Gastroesophageal sphincter (tissue), 4 donors: ENCODE data around the gene EMILIN1. TPM values are rescaled to one million over a fixed set of nuclear protein-coding genes. Genes with fewer than 3 reads are reported as not detected.

Experiments
- ATAC-seq: fragments of 150-250 bp; one replicate; pipeline ENCODE4 v1.9.1; 2016; ENCODE audit warnings: mild to moderate bottlenecking, moderate library complexity
- H3K27ac ChIP-seq, 4 donors: fragments of 200-600 bp; sonication (generic) in 3 of 4; 1 replicate in 3 of 4; 2 replicates in 1 of 4; pipeline ENCODE4 v1.5.1; 2016 to 2019
- H3K27me3 ChIP-seq: fragments of 200-600 bp; sonication (generic); one replicate; pipeline ENCODE4 v1.5.1; 2019
- H3K36me3 ChIP-seq, 2 donors: fragments of 200-600 bp; sonication (generic); one replicate each; pipeline ENCODE4 v1.5.1; 2019; ENCODE audit warnings: control low read depth in 1 of 2
- H3K4me1 ChIP-seq, 3 donors: fragments of 200-600 bp; sonication (generic); 1 replicate in 2 of 3; 2 replicates in 1 of 3; pipeline ENCODE4 v1.5.1; 2016 to 2019; ENCODE audit warnings: control low read depth in 2 of 3
- H3K4me3 ChIP-seq, 2 donors: fragments of 200-600 bp; sonication (generic); one replicate each; pipeline ENCODE4 v1.5.1; 2019; ENCODE audit warnings: mild to moderate bottlenecking in 1 of 2, moderate library complexity in 1 of 2
- H3K9me3 ChIP-seq, 3 donors: fragments of 200-600 bp; sonication (generic); one replicate each; pipeline ENCODE4 v1.5.1; 2017 to 2019; ENCODE audit warnings: control low read depth in 2 of 3
- CTCF ChIP-seq, 4 experiments: fragments of 200-600 bp in 2 of 4; fragments of 450-650 bp in 2 of 4; sonication (generic) in 1 of 4; IDR thresholded peaks; one replicate each; pipeline ENCODE4 v1.5.1; 2017 to 2019; ENCODE audit warnings: antibody characterized with exemption in 4 of 4, mild to moderate bottlenecking in 2 of 4, moderate library complexity in 2 of 4
- EP300 ChIP-seq: sonication (generic); formaldehyde crosslinking; IDR thresholded peaks from one replicate; pipeline ENCODE4 v1.6.1; 2017; ENCODE audit warnings: antibody characterized with exemption, mild to moderate bottlenecking
- POLR2A ChIP-seq, 2 donors: fragments of 450-650 bp; IDR thresholded peaks; one replicate each; pipeline ENCODE4 v1.6.1; 2017; ENCODE audit warnings: antibody characterized with exemption in 2 of 2, mild to moderate bottlenecking in 2 of 2, moderate library complexity in 1 of 2
- POLR2AphosphoS5 ChIP-seq: sonication (generic); formaldehyde crosslinking; IDR thresholded peaks from one replicate; pipeline ENCODE4 v1.6.1; 2017; ENCODE audit warnings: antibody characterized with exemption
- WGBS, 2 donors: methylation state at CpG; one replicate each; pipeline ENCODE4 v1.1.5; 2018; ENCODE audit warnings: low coverage in 1 of 2; 5-methylcytosine and 5-hydroxymethylcytosine counted together
- total RNA-seq, 4 donors: library from RNA; depleted of rRNA; stranded (reverse); fragments of >200 nt; gene quantifications; one replicate each; pipeline ENCODE4 v1.1.0, GENCODE V29; 2016

Gene EMILIN1
- total RNA-seq, 4 donors from 2014 or later, result 94.1 to 257 (median 174) TPM

GRCh38 chr2:27123302-27124150 lies 45.1 kb downstream of the EMILIN1 start, which contains the start of gene ABHD1:
Gene ABHD1, plus strand, starts transcription at chr2:27123815. Its CDS starts 134 bp downstream, at chr2:27123949.
- WGBS, 2 donors, result 6 to 7% methylated on average over 16 to 19 of the region's 47 CpGs
- no peaks in the 10 kb centered on the region for H3K36me3 ChIP-seq
- H3K4me3 ChIP-seq, result peak within 1 kb of the TSS; percentile 44 to 69
- ATAC-seq, result peak; percentile 81
- no peaks in the 10 kb centered on the region for H3K9me3 ChIP-seq
- peaks cover 13% of the 10 kb centered on the region for H3K27me3 ChIP-seq
- peaks cover 0 to 21% (median 2%) of the 10 kb centered on the region in 3 donors for H3K4me1 ChIP-seq
- H3K27ac ChIP-seq, result peak within 1 kb of the TSS in 3 of 4 donors; percentile 27 to 62 (median 55)
- TF ChIP-seq POLR2AphosphoS5 (no peak), CTCF (IDR thresholded peaks at IDR 0.05) (peak in 1 of 4 experiments; percentile 27), POLR2A (IDR thresholded peaks at IDR 0.05) (peak in 1 of 2 donors; percentile 30), EP300 (no peak)

GRCh38 chr2:27125104-27125503 lies 46.7 kb downstream of the EMILIN1 start:
- 75 to 100% methylated on average over 1 to 3 of the region's 3 CpGs for WGBS, 2 donors
- peaks cover 0 to 10% of the 10 kb centered on the region in 2 donors for H3K36me3 ChIP-seq

DNA sequence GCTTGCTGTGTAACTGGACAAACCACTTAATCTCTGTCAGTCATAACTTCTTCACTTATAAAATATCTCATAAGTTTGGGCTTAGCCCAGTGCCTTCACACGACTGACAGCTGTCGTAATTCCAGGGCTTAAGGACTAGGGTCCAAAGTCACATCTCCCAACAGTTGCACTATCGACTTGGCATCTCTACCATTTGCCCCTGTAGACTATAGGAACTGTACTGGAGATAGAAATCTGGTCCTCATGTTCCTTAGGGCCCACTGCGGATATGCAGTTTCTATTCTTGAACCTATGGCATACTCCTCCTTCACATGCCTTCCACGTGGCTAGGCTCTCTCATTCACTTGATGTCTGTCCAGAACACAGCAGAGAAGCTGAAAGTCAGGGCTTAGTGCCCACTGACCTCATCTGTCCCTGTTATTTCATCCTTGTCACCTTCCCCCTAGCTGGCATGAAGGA lies 47.9 kb downstream of the EMILIN1 start:
- WGBS, 2 donors, result 40 to 53% methylated on average over 3 to 5 of the region's 5 CpGs
- Histone ChIP-seq H3K4me3 (no peak overlapping the region), H3K27ac (no peak overlapping the region), H3K36me3 (peaks cover 0 to 22% of the 10 kb centered on the region in 2 donors), H3K27me3 (no peaks in the 10 kb centered on the region), H3K9me3 (no peaks in the 10 kb centered on the region), H3K4me1 (peaks cover 0 to 13% (median 0%) of the 10 kb centered on the region in 3 donors)
- ATAC-seq, result no peak
- TF ChIP-seq CTCF (IDR thresholded peaks at IDR 0.05), result no peak
- TF ChIP-seq POLR2A (IDR thresholded peaks at IDR 0.05), result no peak
- TF ChIP-seq POLR2AphosphoS5, result no peak
- no peak for TF ChIP-seq EP300

More at GRCh38 chr2:27125104-27125503, 46.7 kb downstream of the EMILIN1 start:
- peaks cover 0 to 13% (median 0%) of the 10 kb centered on the region in 3 donors for H3K4me1 ChIP-seq
- H3K9me3 ChIP-seq, result no peaks in the 10 kb centered on the region
- TF ChIP-seq CTCF (IDR thresholded peaks at IDR 0.05), result no peak
- no peak for TF ChIP-seq POLR2A (IDR thresholded peaks at IDR 0.05)
- no peak for TF ChIP-seq POLR2AphosphoS5
- TF ChIP-seq EP300, result no peak
- H3K27me3 ChIP-seq, result no peaks in the 10 kb centered on the region
- no peak overlapping the region for H3K4me3 ChIP-seq
- H3K27ac ChIP-seq, result no peak overlapping the region
- no peak for ATAC-seq

DNA sequence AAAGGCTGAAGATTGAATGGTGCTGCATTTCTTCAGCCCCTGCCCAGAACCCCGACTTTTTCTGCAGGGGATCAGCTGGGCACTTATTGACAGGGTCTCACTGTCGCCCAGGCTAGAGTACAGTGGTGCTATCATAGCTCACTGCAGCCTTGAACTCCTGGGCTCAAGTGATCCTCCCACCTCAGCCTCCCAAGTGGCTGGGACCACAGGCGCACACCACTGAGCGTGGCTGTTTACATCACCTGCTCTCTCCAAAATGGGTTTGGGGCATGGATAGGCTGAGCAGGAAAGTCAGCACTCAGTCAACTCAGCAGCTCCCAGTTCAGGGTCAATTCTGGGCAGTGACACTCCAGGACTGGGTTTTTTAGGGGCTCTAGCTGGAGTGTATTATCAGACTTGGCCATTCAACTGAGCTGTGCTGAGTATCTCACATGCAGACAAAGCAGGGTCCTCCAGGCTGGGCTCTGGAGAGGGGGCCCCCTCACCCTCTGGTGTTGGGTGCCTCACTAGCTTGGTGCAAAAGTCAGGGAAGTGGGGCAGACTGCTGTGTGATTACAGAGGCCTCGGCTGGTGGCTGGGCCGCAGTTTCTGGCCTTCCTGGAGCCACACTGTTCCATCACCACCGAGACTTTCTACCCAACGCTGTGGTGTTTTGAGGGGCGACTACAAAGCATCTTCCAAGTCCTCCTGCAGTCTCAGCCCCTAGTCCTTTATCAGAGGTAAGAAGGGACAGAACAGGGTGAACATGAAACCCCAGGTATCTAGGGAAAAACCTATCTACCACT lies 49.7 kb downstream of the EMILIN1 start:
- no peaks in the 10 kb centered on the region for H3K27me3 ChIP-seq
- H3K4me1 ChIP-seq, result peaks cover under 1 to 24% (median 5%) of the 10 kb centered on the region in 3 donors
- WGBS, 2 donors, result no CpG with 5 or more reads among the region's 9 CpGs
- H3K4me3 ChIP-seq, result no peak overlapping the region
- ATAC-seq, result no peak
- no peaks in the 10 kb centered on the region for H3K9me3 ChIP-seq
- no peak overlapping the region for H3K27ac ChIP-seq
- H3K36me3 ChIP-seq, result peaks cover 0 to 40% of the 10 kb centered on the region in 2 donors
- TF ChIP-seq POLR2AphosphoS5, result no peak
- no peak for TF ChIP-seq EP300
- TF ChIP-seq POLR2A (IDR thresholded peaks at IDR 0.05), result no peak
- TF ChIP-seq CTCF (IDR thresholded peaks at IDR 0.05), result no peak
